Effector memory CD4-positive, alpha-beta T cell (primary cell): ENCODE data around the gene FAM131A.

ENCODE experiments used
- DNase-seq, 3 donors: peaks; one replicate each; pipeline ENCODE4 v3.0.0-alpha.2; 2020
- H3K27ac ChIP-seq: 2 replicates; pipeline ENCODE4 v1.7.0; 2013; ENCODE audit warnings: mild to moderate bottlenecking, low read length, moderate library complexity; ENCODE audit not compliant: insufficient read depth, poor library complexity, severe bottlenecking
- H3K27me3 ChIP-seq: replicated peaks from 2 replicates; pipeline ENCODE4 v1.7.0; 2013; ENCODE audit warnings: mild to moderate bottlenecking, low read length; ENCODE audit not compliant: insufficient read depth, control insufficient read depth, poor library complexity, severe bottlenecking
- H3K36me3 ChIP-seq: 2 replicates; pipeline ENCODE4 v1.7.0; 2013; ENCODE audit warnings: mild to moderate bottlenecking, low read length, moderate library complexity; ENCODE audit not compliant: control insufficient read depth, insufficient read depth
- H3K4me1 ChIP-seq: 2 replicates; pipeline ENCODE4 v1.7.0; 2013; ENCODE audit warnings: low read length, mild to moderate bottlenecking; ENCODE audit not compliant: control insufficient read depth, insufficient read depth, poor library complexity, severe bottlenecking
- H3K4me3 ChIP-seq: 2 replicates; pipeline ENCODE4 v1.7.0; 2013; ENCODE audit warnings: low read length, low read depth, mild to moderate bottlenecking; ENCODE audit not compliant: insufficient read depth, poor library complexity, severe bottlenecking
- H3K9me3 ChIP-seq: 2 replicates; pipeline ENCODE4 v1.7.0; 2013; ENCODE audit warnings: mild to moderate bottlenecking, low read length, moderate library complexity; ENCODE audit not compliant: control insufficient read depth

FAM131A gene

GRCh38 chr3:184377374-184377773 lies 40.0 kb downstream of the FAM131A start:
- no peaks in the 10 kb centered on the region for H3K36me3 ChIP-seq
- no peaks in the 10 kb centered on the region for H3K9me3 ChIP-seq
- peaks cover 23% of the 10 kb centered on the region for H3K27me3 ChIP-seq
- H3K27ac ChIP-seq = no peak overlapping the region
- peaks cover 14% of the 10 kb centered on the region for H3K4me1 ChIP-seq
- no peak overlapping the region for H3K4me3 ChIP-seq
- no peak for DNase-seq

- H3K36me3 ChIP-seq = no peaks in the 10 kb centered on the region
- H3K9me3 ChIP-seq = no peaks in the 10 kb centered on the region
- peaks cover 14% of the 10 kb centered on the region for H3K4me1 ChIP-seq
- H3K4me3 ChIP-seq = no peak within 1 kb of the TSS
- DNase-seq = no peak
- H3K27ac ChIP-seq = no peak within 1 kb of the TSS
- H3K27me3 ChIP-seq = peaks cover 27% of the 10 kb centered on the region
Measured at GRCh38 chr3:184377882-184378445, 40.6 kb downstream of the FAM131A start, which contains the start of gene THPO. Gene THPO (minus strand): TSS chr3:184378207. CDS start chr3:184376259, 1,948 bp downstream.

GRCh38 chr3:184378651-184379357 lies 41.4 kb downstream of the FAM131A start:
- no peak overlapping the region for H3K27ac ChIP-seq
- no peaks in the 10 kb centered on the region for H3K36me3 ChIP-seq
- H3K9me3 ChIP-seq = no peaks in the 10 kb centered on the region
- DNase-seq = no peak
- peaks cover 27% of the 10 kb centered on the region for H3K27me3 ChIP-seq
- H3K4me3 ChIP-seq = no peak overlapping the region
- H3K4me1 ChIP-seq = peaks cover 14% of the 10 kb centered on the region

- no peak for DNase-seq
- peaks cover 14% of the 10 kb centered on the region for H3K4me1 ChIP-seq
- H3K36me3 ChIP-seq = no peaks in the 10 kb centered on the region
- H3K27ac ChIP-seq = no peak within 1 kb of the TSS
- no peaks in the 10 kb centered on the region for H3K9me3 ChIP-seq
- peaks cover 27% of the 10 kb centered on the region for H3K27me3 ChIP-seq
- H3K4me3 ChIP-seq = peak within 1 kb of the TSS; percentile 53
Measured at GRCh38 chr3:184379358-184380184, 42.2 kb downstream of the FAM131A start, which contains the start of gene CHRD. Gene CHRD (plus strand): TSS chr3:184380054. CDS start chr3:184380319, 265 bp downstream.

DNA sequence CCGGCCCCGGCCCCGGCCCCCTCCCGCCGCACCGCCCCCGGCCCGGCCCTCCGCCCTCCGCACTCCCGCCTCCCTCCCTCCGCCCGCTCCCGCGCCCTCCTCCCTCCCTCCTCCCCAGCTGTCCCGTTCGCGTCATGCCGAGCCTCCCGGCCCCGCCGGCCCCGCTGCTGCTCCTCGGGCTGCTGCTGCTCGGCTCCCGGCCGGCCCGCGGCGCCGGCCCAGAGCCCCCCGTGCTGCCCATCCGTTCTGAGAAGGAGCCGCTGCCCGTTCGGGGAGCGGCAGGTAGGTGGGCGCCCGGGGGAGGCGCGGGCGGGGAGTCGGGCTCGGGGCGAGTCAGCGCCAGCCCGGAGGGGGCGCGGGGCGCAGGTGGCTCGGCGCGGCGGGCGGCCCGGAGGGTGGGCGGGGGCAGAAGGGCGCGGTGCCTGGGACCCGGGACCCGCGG lies 42.8 kb downstream of the FAM131A start:
- Histone ChIP-seq H3K27ac (no peak overlapping the region), H3K9me3 (no peaks in the 10 kb centered on the region), H3K27me3 (peaks cover 27% of the 10 kb centered on the region), H3K4me1 (peaks cover 14% of the 10 kb centered on the region), H3K4me3 (peak overlapping the region; percentile 53), H3K36me3 (no peaks in the 10 kb centered on the region)
- DNase-seq = no peak

DNA sequence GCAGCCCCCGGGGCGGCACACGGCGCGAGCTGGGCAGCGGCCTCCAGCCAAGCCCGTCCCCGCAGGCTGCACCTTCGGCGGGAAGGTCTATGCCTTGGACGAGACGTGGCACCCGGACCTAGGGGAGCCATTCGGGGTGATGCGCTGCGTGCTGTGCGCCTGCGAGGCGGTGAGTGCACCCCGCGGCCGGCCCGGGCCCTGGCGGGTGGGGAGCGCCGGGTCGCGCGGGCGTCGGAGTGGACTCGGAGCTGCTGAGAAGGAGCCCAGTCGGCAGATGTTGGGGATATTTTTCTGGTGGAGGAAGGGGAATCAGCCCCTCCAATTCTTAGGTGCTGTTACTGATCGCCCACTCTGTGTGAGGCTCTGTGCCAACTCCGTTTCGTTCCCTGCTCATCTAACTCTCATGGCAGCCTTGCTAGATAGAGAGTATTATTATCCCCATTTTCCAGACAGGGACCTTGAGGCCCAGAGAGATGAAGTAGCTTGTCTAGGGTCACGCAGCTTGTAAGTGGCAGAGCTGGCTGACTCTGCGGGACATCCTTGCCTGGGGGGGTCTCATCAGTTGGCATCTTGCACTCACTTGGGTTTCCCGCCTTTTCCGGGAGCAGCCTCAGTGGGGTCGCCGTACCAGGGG lies 43.3 kb downstream of the FAM131A start:
- peaks cover 27% of the 10 kb centered on the region for H3K27me3 ChIP-seq
- H3K4me3 ChIP-seq = peak overlapping the region; percentile 53
- peaks cover 14% of the 10 kb centered on the region for H3K4me1 ChIP-seq
- no peaks in the 10 kb centered on the region for H3K36me3 ChIP-seq
- DNase-seq = no peak
- no peak overlapping the region for H3K27ac ChIP-seq
- H3K9me3 ChIP-seq = no peaks in the 10 kb centered on the region

DNA sequence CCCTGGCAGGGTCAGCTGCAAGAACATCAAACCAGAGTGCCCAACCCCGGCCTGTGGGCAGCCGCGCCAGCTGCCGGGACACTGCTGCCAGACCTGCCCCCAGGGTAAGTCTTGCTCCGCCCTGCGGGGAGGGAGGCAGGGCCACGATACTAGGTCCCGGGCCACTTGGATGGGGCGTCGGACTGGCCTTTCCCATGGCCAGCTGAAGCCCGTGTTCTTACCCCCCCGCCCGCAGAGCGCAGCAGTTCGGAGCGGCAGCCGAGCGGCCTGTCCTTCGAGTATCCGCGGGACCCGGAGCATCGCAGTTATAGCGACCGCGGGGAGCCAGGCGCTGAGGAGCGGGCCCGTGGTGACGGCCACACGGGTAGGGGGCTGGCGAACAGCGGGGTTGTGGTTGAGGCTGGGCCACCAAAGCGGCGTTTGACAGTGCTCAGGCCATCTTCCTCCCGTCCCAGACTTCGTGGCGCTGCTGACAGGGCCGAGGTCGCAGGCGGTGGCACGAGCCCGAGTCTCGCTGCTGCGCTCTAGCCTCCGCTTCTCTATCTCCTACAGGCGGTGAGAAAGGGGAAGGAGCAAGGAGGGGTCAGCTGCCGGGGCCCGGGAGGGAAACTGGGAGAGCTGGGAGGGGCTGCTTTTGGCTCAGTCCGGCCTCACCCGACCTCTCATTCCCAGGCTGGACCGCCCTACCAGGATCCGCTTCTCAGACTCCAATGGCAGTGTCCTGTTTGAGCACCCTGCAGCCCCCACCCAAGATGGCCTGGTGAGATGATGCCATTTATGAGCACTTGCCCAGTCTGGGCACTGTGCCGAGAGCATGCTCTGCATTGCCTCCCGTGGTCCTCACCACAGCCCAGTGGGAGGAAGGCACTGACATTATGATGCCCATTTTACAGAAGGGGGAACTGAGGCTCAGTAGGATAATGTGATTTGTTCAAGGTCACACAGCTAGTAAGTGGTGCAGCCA lies 44.1 kb downstream of the FAM131A start:
- peak overlapping the region; percentile 53 for H3K4me3 ChIP-seq
- peaks cover 27% of the 10 kb centered on the region for H3K27me3 ChIP-seq

GRCh38 chr3:184382326-184383032 lies 45.1 kb downstream of the FAM131A start:
- Histone ChIP-seq H3K4me3 (no peak overlapping the region), H3K9me3 (no peaks in the 10 kb centered on the region), H3K36me3 (no peaks in the 10 kb centered on the region), H3K4me1 (peaks cover 14% of the 10 kb centered on the region), H3K27me3 (peaks cover 27% of the 10 kb centered on the region), H3K27ac (no peak overlapping the region)
- no peak for DNase-seq

More for the DNA sequence above, 44.1 kb downstream of the FAM131A start:
- H3K4me1 ChIP-seq = peaks cover 14% of the 10 kb centered on the region
- H3K27ac ChIP-seq = no peak overlapping the region
- no peaks in the 10 kb centered on the region for H3K9me3 ChIP-seq
- DNase-seq = no peak
- H3K36me3 ChIP-seq = no peaks in the 10 kb centered on the region
